ENCODE measurements around the gene CFAP52.

Gene CFAP52

GRCh38 chr17:9557857-9558256 lies 18.6 kb upstream of the CFAP52 start:
- TF ChIP-seq SIN3A (IDR thresholded peaks at IDR 0.05; ENCODE audit: borderline replicate concordance, insufficient read depth, low read length) (no peak), FOXP2 (optimal IDR thresholded peaks at IDR 0.05; ENCODE audit: borderline replicate concordance, extremely low read depth, extremely low read length, insufficient read depth) (no peak), TAF1 (IDR thresholded peaks at IDR 0.05; ENCODE audit: borderline replicate concordance, insufficient read depth, low read length) (no peak), POLR2AphosphoS5 (IDR thresholded peaks at IDR 0.05; ENCODE audit: low read depth, low read length) (no peak)
- TF ChIP-seq, protein P1, sequence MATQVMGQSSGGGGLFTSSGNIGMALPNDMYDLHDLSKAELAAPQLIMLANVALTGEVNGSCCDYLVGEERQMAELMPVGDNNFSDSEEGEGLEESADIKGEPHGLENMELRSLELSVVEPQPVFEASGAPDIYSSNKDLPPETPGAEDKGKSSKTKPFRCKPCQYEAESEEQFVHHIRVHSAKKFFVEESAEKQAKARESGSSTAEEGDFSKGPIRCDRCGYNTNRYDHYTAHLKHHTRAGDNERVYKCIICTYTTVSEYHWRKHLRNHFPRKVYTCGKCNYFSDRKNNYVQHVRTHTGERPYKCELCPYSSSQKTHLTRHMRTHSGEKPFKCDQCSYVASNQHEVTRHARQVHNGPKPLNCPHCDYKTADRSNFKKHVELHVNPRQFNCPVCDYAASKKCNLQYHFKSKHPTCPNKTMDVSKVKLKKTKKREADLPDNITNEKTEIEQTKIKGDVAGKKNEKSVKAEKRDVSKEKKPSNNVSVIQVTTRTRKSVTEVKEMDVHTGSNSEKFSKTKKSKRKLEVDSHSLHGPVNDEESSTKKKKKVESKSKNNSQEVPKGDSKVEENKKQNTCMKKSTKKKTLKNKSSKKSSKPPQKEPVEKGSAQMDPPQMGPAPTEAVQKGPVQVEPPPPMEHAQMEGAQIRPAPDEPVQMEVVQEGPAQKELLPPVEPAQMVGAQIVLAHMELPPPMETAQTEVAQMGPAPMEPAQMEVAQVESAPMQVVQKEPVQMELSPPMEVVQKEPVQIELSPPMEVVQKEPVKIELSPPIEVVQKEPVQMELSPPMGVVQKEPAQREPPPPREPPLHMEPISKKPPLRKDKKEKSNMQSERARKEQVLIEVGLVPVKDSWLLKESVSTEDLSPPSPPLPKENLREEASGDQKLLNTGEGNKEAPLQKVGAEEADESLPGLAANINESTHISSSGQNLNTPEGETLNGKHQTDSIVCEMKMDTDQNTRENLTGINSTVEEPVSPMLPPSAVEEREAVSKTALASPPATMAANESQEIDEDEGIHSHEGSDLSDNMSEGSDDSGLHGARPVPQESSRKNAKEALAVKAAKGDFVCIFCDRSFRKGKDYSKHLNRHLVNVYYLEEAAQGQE (IDR thresholded peaks at IDR 0.05; ENCODE audit: insufficient read depth in 1 of 2, low read depth in 2 of 2, low read length in 2 of 2): no peak

- TF ChIP-seq TAF1 (IDR thresholded peaks at IDR 0.05; ENCODE audit: borderline replicate concordance, insufficient read depth, low read length): no peak
- TF ChIP-seq, protein P1 (IDR thresholded peaks at IDR 0.05; ENCODE audit: insufficient read depth in 1 of 2, low read depth in 2 of 2, low read length in 2 of 2): no peak
- no peak for TF ChIP-seq POLR2AphosphoS5 (IDR thresholded peaks at IDR 0.05; ENCODE audit: low read depth, low read length)
- TF ChIP-seq FOXP2 (optimal IDR thresholded peaks at IDR 0.05; ENCODE audit: borderline replicate concordance, extremely low read depth, extremely low read length, insufficient read depth): no peak
- TF ChIP-seq SIN3A (IDR thresholded peaks at IDR 0.05; ENCODE audit: borderline replicate concordance, insufficient read depth, low read length): no peak
These were observed 12.3 kb upstream of the CFAP52 start for GRCh38 chr17:9564104-9564503.

- TF ChIP-seq POLR2AphosphoS5 (IDR thresholded peaks at IDR 0.05; ENCODE audit: low read depth, low read length): no peak
- TF ChIP-seq TAF1 (IDR thresholded peaks at IDR 0.05; ENCODE audit: borderline replicate concordance, insufficient read depth, low read length): no peak
- no peak for TF ChIP-seq FOXP2 (optimal IDR thresholded peaks at IDR 0.05; ENCODE audit: borderline replicate concordance, extremely low read depth, extremely low read length, insufficient read depth)
- no peak for TF ChIP-seq SIN3A (IDR thresholded peaks at IDR 0.05; ENCODE audit: borderline replicate concordance, insufficient read depth, low read length)
- TF ChIP-seq, protein P1 (IDR thresholded peaks at IDR 0.05; ENCODE audit: insufficient read depth in 1 of 2, low read depth in 2 of 2, low read length in 2 of 2): no peak
These were observed 10.4 kb upstream of the CFAP52 start for GRCh38 chr17:9566067-9566466.

DNA sequence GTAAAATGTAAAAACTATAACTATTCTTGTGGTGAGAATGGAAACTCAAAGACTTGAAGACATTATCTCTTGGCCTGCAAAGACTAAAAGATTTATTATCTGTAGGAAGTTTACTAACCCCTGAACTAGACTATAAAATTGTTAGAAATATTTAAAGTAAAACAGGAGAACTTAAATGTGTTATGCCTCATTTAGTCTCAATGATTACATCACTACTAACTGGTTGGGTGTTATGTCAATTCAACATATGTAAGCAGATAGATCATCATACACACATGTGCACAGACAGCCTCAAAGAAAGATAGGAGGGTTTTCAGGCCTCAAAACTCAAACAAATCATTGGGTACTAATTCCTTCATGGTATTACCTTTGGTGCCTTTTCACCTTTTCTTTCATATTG lies 8.4 kb upstream of the CFAP52 start:
- TF ChIP-seq SIN3A (IDR thresholded peaks at IDR 0.05; ENCODE audit: borderline replicate concordance, insufficient read depth, low read length) (no peak), FOXP2 (optimal IDR thresholded peaks at IDR 0.05; ENCODE audit: borderline replicate concordance, extremely low read depth, extremely low read length, insufficient read depth) (no peak), POLR2AphosphoS5 (IDR thresholded peaks at IDR 0.05; ENCODE audit: low read depth, low read length) (no peak), TAF1 (IDR thresholded peaks at IDR 0.05; ENCODE audit: borderline replicate concordance, insufficient read depth, low read length) (no peak)
- TF ChIP-seq, protein P1 (IDR thresholded peaks at IDR 0.05; ENCODE audit: insufficient read depth in 1 of 2, low read depth in 2 of 2, low read length in 2 of 2): no peak

All from PFSK-1 (cell line).